HepG2 (cell line): Measurements from ENCODE around the gene ELAPOR1. TPM values are rescaled to one million over a fixed set of nuclear protein-coding genes. Genes with fewer than 3 reads are reported as not detected.

ENCODE experiments used
- FUBP1 ChIP-seq: sonication (generic); formaldehyde crosslinking; IDR thresholded peaks from 2 replicates; pipeline ENCODE4 v1.5.1; 2020; ENCODE audit warnings: missing genetic modification reagents, mild to moderate bottlenecking, borderline replicate concordance
- KIAA2018 ChIP-seq: sonication (generic); formaldehyde crosslinking; IDR thresholded peaks from 2 replicates; pipeline ENCODE4 v1.5.0; 2020; ENCODE audit warnings: mild to moderate bottlenecking, missing genetic modification reagents, borderline replicate concordance
- MYC ChIP-seq: sonication (generic); formaldehyde crosslinking; IDR thresholded peaks from 2 replicates; pipeline ENCODE4 v1.9.0; 2021; ENCODE audit warnings: missing genetic modification reagents, borderline replicate concordance
- PTBP1 ChIP-seq: fragments of 200-400 bp; formaldehyde crosslinking; IDR thresholded peaks from 2 replicates; pipeline ENCODE4 v1.6.1; 2018; ENCODE audit warnings: low read length, low read depth; ENCODE audit not compliant: poor library complexity, severe bottlenecking
- SKIL ChIP-seq: sonication (generic); formaldehyde crosslinking; IDR thresholded peaks from 2 replicates; pipeline ENCODE4 v1.8.0; 2022; ENCODE audit warnings: missing genetic modification reagents, mild to moderate bottlenecking, moderate library complexity, borderline replicate concordance
- SRY ChIP-seq: sonication (generic); formaldehyde crosslinking; IDR thresholded peaks from 2 replicates; pipeline ENCODE4 v1.8.0; 2022; ENCODE audit warnings: mild to moderate bottlenecking, missing genetic modification reagents
- THAP7 ChIP-seq: sonication (generic); formaldehyde crosslinking; IDR thresholded peaks from 2 replicates; pipeline ENCODE4 v1.8.1; 2023; ENCODE audit warnings: mild to moderate bottlenecking, missing genetic modification reagents
- WIZ ChIP-seq: sonication (generic); formaldehyde crosslinking; IDR thresholded peaks from 2 replicates; pipeline ENCODE4 v1.5.1; 2020; ENCODE audit warnings: mild to moderate bottlenecking, missing genetic modification reagents
- ZNF670 ChIP-seq: sonication (generic); formaldehyde crosslinking; IDR thresholded peaks from 2 replicates; pipeline ENCODE4 v1.8.0; 2022; ENCODE audit warnings: mild to moderate bottlenecking, missing genetic modification reagents, borderline replicate concordance
- ZNF775 ChIP-seq: sonication (generic); formaldehyde crosslinking; IDR thresholded peaks from 2 replicates; pipeline ENCODE4 v1.4.0; 2020; ENCODE audit warnings: missing genetic modification reagents, mild to moderate bottlenecking, moderate library complexity, borderline replicate concordance
- polyA plus RNA-seq, 8 experiments: library from polyadenylated mRNA; depleted of rRNA in 3 of 8; stranded (reverse) in 7 of 8; unstranded in 1 of 8; fragments of >200 nt; fragmentation: Illumina TruSeq in 4 of 8; extraction: Trizol in 4 of 8; gene quantifications; 2 replicates each; pipeline versions ENCODE4 v1.2.1 to v1.2.3, GENCODE V29; 2011 to 2016; ENCODE audit warnings: low read depth in 4 of 8, missing spikeins in 1 of 8, mixed read lengths in 1 of 8; ENCODE audit not compliant: insufficient read depth in 1 of 8
- total RNA-seq, 5 experiments: library from RNA; depleted of rRNA; stranded (reverse); fragments of >200 nt; fragmentation: Illumina TruSeq; extraction: Trizol; gene quantifications; 2 replicates each; pipeline ENCODE4 v1.2.3, GENCODE V29; 2016; ENCODE audit warnings: low read depth in 1 of 5

ELAPOR1 gene
- total and polyA plus RNA-seq, 2 of the 13 experiments (the other 11 are each of a cell fraction or from before 2014, with no cell fraction given), result 0.13 to 0.20 TPM

GRCh38 chr1:109156916-109157385, 43.0 kb downstream of the ELAPOR1 start (continued):
- TF ChIP-seq THAP7 (no peak), SRY (CRISPR knock-in tag) (no peak), ZNF775 (CRISPR knock-in tag) (no peak), WIZ (CRISPR knock-in tag) (no peak), KIAA2018 (CRISPR knock-in tag) (no peak), ZNF670 (CRISPR knock-in tag) (no peak), PTBP1 (no peak), MYC (CRISPR knock-in tag) (no peak; the same call in 1 of the 2 replicates), SKIL (CRISPR knock-in tag) (no peak; the same call in 1 of the 2 replicates), FUBP1 (CRISPR knock-in tag) (no peak)
